Islet precursor cell (in vitro differentiated cells): ENCODE measurements around the gene KDM4C.

Source experiments
- DNase-seq: peaks from one replicate; pipeline ENCODE4 v3.0.0-alpha.2; 2018

Gene KDM4C

DNA sequence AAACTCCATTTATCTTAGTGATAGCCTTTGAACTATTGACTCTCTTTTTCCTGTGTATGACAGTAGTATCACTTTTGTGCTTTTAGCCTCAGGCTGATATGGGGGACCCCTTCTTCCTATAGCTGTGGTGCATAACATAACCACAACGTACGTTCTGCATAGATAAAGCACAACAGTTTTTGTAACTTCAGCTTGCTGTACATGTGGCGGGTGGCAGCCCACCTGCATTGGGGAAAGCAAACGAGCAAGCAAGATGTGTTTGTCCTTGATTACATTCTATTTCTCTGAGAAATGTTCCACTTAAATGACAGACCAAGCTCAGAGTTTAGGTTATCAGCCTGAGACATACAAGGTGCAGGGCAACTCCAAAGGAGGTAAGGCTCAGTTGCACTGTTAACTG is 309.4 kb downstream of the KDM4C start:
- DNase-seq = no peak

- DNase-seq = no peak
These were observed 314.1 kb downstream of the KDM4C start for GRCh38 chr9:7071916-7072315.

GRCh38 chr9:7073706-7074105 is 315.9 kb downstream of the KDM4C start:
- DNase-seq = no peak

DNA sequence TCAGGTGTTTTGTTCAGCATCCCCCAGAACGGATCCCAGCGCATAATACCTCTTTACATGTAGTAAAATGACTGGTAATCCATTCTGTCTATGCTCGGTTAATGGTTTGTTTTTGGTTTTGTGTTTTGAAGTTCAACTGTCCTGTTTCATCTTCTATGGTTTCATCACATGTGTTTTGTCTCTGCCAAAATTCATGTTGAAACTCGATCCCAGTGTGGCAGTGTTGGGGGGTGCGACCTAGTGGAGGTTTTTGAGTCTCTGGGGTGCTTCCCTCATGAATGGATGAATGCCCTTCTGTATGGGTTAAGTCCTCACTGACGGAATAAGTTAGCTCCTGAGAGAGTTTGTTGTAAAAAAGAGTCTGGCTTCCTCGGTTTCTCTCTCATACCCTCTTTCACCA is 317.4 kb downstream of the KDM4C start:
- no peak for DNase-seq

GRCh38 chr9:7079051-7079450 is 321.3 kb downstream of the KDM4C start:
- DNase-seq = no peak

- DNase-seq = no peak
These were observed 323.4 kb downstream of the KDM4C start for GRCh38 chr9:7081065-7081600.

- DNase-seq = no peak
These were observed 325.4 kb downstream of the KDM4C start for GRCh38 chr9:7083192-7083591.

DNA sequence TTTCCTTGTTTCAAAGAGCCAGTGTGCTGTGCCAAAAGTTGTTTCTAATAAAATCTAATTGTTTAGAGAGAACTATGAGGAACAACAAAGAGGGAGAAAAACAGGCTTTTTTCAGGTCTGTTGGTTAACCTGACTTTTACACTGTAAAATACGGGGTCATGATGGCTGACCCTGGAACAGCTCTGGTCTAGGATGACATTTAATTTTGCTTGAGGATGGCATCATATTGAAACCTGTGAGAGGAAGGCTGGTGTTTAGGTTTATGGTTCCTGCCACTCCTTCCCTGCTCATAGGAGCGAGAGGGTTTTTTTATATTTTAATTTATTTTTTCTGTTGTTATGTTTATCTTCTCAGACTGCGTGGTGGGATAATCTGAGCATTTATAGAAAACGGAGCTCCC is 327.6 kb downstream of the KDM4C start:
- no peak for DNase-seq

DNA sequence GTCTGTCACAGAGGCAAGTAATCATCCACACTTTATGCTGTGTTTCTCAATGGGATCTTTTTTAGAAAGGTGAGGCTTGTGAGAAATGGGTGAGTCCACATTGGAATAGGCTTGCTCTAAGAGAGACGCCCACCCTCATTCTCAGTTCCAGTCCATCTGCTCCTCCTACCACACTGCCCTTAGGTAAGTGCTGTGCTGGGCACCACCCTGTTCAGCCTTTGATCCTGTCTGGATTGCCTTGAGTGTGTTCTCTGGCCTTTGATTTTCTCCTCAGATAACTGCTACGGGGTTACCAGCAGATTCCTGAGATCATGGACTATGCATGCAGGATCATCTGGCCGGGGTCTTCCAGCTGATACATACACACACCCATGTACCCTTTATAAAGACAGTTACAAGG is 328.6 kb downstream of the KDM4C start:
- DNase-seq = peak; percentile 67

DNA sequence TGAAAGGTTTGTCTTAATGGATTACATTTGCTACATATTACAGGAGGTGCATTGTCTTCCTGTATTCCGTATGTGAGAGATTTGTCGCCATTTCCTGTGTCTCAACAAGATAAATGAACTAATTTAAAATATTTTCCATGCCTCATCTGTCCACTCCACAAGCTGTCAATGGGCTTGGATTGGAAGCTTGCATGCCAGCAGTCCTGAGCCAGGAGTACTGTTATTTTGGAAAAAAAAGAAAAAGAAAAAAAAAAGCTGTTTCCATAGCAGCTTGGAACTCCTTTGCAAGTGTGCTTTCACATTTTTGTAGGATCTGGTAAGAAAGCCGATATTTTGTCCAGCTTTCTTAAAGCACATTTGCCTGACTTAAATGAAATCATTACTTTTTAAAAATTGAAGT is 330.8 kb downstream of the KDM4C start:
- DNase-seq = no peak

DNA sequence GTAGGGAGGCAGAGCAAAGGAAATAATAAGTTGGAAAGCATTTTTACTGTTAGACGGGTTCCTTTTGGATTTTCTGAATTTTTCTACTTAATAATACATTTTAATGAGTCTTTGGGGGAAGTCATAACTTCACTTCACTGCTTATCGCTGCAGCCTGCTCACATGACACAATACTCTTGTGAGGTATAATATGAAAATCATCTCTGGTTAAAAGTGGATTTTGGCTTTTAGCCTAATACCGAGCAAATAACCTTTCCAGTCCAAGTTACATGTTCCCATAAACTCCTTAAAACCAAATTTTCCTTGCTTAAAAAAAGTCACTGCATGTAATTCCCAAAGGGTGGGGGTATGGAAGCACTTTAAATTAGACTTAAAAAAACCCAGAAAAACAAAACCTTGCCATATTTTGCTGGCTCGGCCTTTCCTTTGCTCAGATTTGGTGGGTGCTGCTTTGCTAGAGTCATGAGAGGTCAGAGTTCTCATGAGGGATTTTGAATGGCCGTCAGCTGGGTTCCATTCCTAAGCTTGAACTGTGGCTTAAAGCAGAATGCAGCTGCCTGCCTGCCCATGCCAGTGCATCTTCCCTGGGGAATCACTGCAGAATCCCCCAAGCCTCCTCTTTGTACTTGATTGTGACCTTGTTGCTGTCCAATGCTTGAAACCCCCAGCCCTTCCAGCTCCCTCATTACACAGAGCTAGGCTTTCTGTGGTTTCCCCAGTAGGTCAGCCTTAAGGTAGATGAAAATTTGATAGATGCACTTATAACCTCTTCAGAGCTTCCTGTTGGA is 331.8 kb downstream of the KDM4C start:
- DNase-seq = no peak

- DNase-seq = no peak
These were observed 335.3 kb downstream of the KDM4C start for GRCh38 chr9:7093040-7093439.

GRCh38 chr9:7094052-7094451 is 336.3 kb downstream of the KDM4C start:
- DNase-seq = no peak

- DNase-seq = no peak
These were observed 336.8 kb downstream of the KDM4C start for GRCh38 chr9:7094576-7094975.

GRCh38 chr9:7095058-7095457 is 337.3 kb downstream of the KDM4C start:
- DNase-seq = no peak

- DNase-seq = no peak
These were observed 339.4 kb downstream of the KDM4C start for GRCh38 chr9:7097040-7097715.

DNA sequence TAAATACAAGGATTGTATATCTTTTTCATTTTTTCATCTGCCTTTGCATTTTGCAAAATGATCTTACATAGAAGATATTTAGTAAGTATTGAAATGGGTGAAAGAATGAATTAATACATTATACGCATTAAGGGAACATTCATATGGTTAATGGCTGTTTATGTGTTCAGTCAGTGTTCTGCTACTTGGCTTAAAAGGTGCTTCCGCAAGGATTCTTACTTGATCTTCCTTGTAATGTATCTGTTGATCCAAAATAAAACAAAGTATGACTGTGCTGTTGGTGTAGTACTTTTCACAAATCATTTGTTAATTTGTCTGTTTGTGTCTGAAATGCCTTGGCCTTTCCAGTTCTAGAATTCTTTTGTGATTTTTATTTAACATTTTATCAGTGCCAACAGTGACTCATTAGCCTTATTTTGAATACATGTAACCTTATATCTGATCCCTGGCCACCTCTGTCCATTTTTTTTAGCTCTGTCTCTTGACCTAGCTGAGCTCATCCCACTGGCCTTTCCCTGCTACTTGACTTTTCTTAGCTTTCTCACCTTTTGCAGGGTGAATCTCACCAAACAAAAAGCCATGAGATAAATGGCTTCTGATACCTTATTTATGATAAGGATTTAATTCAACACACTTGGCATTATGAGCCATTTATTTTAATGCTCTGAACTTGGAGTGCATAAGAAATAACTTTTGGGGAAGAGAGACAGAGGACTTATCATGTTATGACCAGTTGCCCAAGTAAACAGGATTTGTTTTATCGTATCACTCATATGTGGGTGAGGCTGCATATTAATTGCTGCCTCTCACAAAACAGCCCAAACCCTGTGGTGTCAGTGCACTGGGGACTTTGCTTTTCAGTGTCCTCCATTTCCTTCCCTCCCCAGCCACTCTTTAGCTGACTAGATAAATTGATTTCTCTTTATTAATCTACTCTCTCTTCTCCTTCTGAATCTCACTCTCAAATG is 340.3 kb downstream of the KDM4C start:
- no peak for DNase-seq

DNA sequence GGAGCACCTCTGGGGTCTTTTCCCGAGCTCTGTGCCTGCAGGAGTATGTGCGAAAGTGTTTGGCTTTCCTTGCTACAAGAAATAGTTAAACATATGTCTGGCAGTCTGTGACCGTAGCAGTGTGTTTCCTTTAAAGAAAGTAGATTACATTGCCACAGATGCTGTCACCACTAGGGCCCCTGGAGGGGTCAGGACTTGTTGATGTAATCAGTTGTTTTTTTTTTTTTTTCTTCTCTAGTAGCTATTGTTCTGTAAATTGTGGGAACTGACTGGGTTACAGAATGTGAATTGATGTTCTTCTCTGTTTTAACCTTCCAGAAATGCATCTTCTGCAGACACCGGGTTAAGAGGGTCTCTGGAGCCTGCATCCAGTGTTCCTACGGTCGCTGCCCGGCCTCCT is 345.6 kb downstream of the KDM4C start:
- DNase-seq = peak; percentile 74

DNA sequence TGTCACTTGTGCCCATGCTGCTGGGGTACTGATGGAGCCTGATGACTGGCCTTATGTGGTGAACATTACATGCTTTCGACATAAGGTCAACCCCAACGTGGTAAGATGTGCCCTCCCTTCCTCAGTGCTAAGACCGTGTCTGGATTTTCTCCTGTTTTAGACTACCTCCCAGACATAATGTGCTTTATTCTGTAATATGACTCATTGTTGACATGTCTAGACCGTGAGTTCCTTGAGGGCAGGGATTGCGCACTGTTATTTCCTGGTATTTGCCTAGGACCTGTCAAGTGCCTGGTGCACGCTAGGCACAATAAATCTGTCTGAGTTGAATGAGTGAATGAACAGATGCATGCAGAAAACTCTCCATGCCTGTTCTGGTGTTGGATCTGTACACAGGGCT is 346.0 kb downstream of the KDM4C start:
- peak; percentile 87 for DNase-seq

DNA sequence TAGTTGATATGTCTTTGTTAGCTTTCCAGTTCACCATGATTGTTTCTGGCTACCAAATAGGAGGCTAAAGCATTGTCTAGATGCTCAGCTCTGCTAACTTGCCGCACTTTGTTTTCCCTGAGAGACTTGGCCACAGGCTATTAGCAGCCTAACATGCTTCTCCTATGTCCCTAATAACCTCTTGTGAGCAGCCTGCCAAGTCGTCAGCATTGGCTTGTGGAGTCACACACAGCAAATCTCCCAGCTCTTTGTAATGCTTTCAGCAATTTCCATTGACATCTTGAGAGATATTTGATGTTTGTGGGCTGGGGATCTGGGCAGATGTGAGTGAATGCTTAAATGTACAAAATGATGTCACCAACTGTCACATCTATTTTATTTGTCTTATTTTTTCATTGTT is 346.9 kb downstream of the KDM4C start:
- DNase-seq = no peak

GRCh38 chr9:7105095-7105494 is 347.3 kb downstream of the KDM4C start:
- no peak for DNase-seq

- DNase-seq = no peak
These were observed 351.2 kb downstream of the KDM4C start for GRCh38 chr9:7108936-7109335.

DNA sequence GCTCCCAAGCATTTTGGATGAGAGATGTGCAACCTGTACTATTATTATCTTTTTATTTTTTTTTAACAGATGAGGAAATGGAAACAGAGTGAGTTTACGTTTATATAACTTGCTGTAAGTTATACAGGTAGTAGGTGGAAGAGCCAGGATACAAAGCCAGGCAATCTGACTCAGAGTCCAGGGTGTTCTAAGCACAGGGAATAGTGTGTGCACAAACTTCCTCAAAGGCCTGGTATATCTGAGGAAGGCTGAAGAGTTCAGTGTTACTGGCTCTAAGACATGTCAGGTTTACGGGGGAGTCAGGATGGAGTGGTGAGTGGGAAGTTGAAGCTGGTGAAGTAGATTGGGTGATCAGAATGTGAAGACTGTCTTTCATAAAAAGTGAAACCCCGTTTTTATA is 353.6 kb downstream of the KDM4C start:
- no peak for DNase-seq
